ENCODE measurements around the gene MTHFD2. TPM values are rescaled to one million over a fixed set of nuclear protein-coding genes. Genes with fewer than 3 reads are reported as not detected.

The MTHFD2 gene
- total and polyA plus RNA-seq, 2 of the 8 experiments (the other 6 are each of a cell fraction or from before 2014, with no cell fraction given), result 99.5 to 291 TPM

- Histone ChIP-seq H3K79me2 (ENCODE audit: control insufficient read depth in 1 of 2, insufficient read depth in 2 of 2, low read length in 2 of 2) (no peaks in the 10 kb centered on the region), H3K23ac (ENCODE audit: insufficient read length) (no peak overlapping the region), H3K56ac (replicated peaks; ENCODE audit: insufficient read length, low read depth, low read length) (no peak overlapping the region), H2BK15ac (ENCODE audit: low read length) (no peak overlapping the region), H4K20me1 (replicated peaks in 1 of 2; ENCODE audit: control insufficient read depth in 1 of 2, insufficient read depth in 2 of 2, low read length in 2 of 2) (peaks cover 2 to 5% of the 10 kb centered on the region in 2 experiments), H2BK120ac (replicated peaks; ENCODE audit: low read depth, low read length) (no peak overlapping the region), H3K36me3 (ENCODE audit: control insufficient read depth in 2 of 4, insufficient read depth in 4 of 4, low read length in 3 of 4) (peaks cover 0 to 40% (median 18%) of the 10 kb centered on the region in 4 experiments; a peak in 6 of 8 replicates), H3K4me1 (replicated peaks in 1 of 4; ENCODE audit: control insufficient read depth in 3 of 4, insufficient read depth in 4 of 4, low read length in 3 of 4) (no peaks in the 10 kb centered on the region), H3K9ac (replicated peaks in 1 of 4; ENCODE audit: extremely low read depth in 1 of 4, low read depth in 3 of 4, low read length in 3 of 4) (no peak overlapping the region), H2BK5ac (ENCODE audit: low read depth, low read length) (no peak overlapping the region), H4K5ac (ENCODE audit: insufficient read length, low read depth, low read length) (no peak overlapping the region), H3K14ac (ENCODE audit: insufficient read length) (no peak overlapping the region), H3K4me2 (ENCODE audit: insufficient read depth in 1 of 2, low read depth in 2 of 2, low read length in 2 of 2) (no peak overlapping the region), H3K79me1 (ENCODE audit: low read depth, low read length) (no peaks in the 10 kb centered on the region), H2BK12ac (ENCODE audit: low read depth, low read length) (no peak overlapping the region), H4K91ac (replicated peaks; ENCODE audit: insufficient read length, low read length) (no peak overlapping the region), H3K27me3 (replicated peaks in 1 of 4; ENCODE audit: control insufficient read depth in 3 of 4, extremely low read depth in 1 of 4, insufficient read depth in 3 of 4, low read length in 3 of 4) (no peaks in the 10 kb centered on the region), H2BK20ac (ENCODE audit: low read length) (no peak overlapping the region), H4K8ac (ENCODE audit: extremely low read depth, insufficient read depth, low read length) (no peak overlapping the region), H2AFZ (ENCODE audit: low read length) (no peak overlapping the region), H3K4me3 (ENCODE audit: extremely low read depth in 1 of 4, insufficient read depth in 2 of 4, low read depth in 3 of 4, low read length in 4 of 4) (no peak overlapping the region), H3K4ac (replicated peaks; ENCODE audit: insufficient read length, low read depth, low read length) (no peak overlapping the region), H2AK5ac (ENCODE audit: low read depth, low read length) (no peak overlapping the region), H3K9me3 (ENCODE audit: insufficient read depth in 2 of 2, low read depth in 1 of 2, low read length in 1 of 2) (no peaks in the 10 kb centered on the region), H3K27ac (ENCODE audit: low read depth, low read length) (no peak overlapping the region), H3K18ac (ENCODE audit: extremely low read depth, low read length) (no peak overlapping the region), H3K23me2 (ENCODE audit: low read depth, low read length) (no peaks in the 10 kb centered on the region)
- DNase-seq (ENCODE audit: low read depth in 1 of 2, low spot score in 2 of 2), result no peak
- ChIA-PET POLR2A (ENCODE audit: partially characterized antibody) (interaction anchor here (1.4 to 72.1 kb wide), 5 partner anchors 7 to 43 kb away, joined by 4 to 2699 read pairs (median 73); partner anchors contain the start of genes BOLA3, MOB1A and MTHFD2), CTCF (ENCODE audit: partially characterized antibody) (no interaction called here)
- WGBS, 2 experiments (ENCODE audit: extremely low coverage in 1 of 2, insufficient coverage in 1 of 2, insufficient read length in 1 of 2, insufficient replicate concordance in 2 of 2, low coverage in 1 of 2, low lambda C conversion rate in 2 of 2, missing lambda C conversion rate in 1 of 2), result 93% methylated on average over 6 of the region's 6 CpGs; no CpG with 5 or more reads in 1 of the 2 experiments
- FAIRE-seq, result no peak
- TF ChIP-seq YY1 (IDR thresholded peaks at IDR 0.05; ENCODE audit: low read depth, low read length), result no peak
- no peak for TF ChIP-seq BCL11A (IDR thresholded peaks at IDR 0.05; ENCODE audit: low read depth in 2 of 2, low read length in 2 of 2)
- TF ChIP-seq ATF2 (IDR thresholded peaks at IDR 0.05; ENCODE audit: low read length), result no peak
- no peak for TF ChIP-seq HDAC2 (IDR thresholded peaks at IDR 0.05; ENCODE audit: borderline replicate concordance in 1 of 2, low read depth in 2 of 2, low read length in 2 of 2)
- TF ChIP-seq CBX5 (IDR thresholded peaks at IDR 0.05; ENCODE audit: low read depth, low read length), result no peak
- TF ChIP-seq SAP30 (IDR thresholded peaks at IDR 0.05; ENCODE audit: insufficient read depth, insufficient replicate concordance, low read length), result no peak
- TF ChIP-seq RFX5 (IDR thresholded peaks at IDR 0.05; ENCODE audit: borderline replicate concordance, low read depth, low read length), result no peak
- no peak for TF ChIP-seq SIRT6 (IDR thresholded peaks at IDR 0.05; ENCODE audit: low read length)
- TF ChIP-seq SRF (IDR thresholded peaks at IDR 0.05; ENCODE audit: low read depth, low read length), result no peak
- TF ChIP-seq GTF2F1 (IDR thresholded peaks at IDR 0.05; ENCODE audit: borderline replicate concordance, low read depth, low read length), result no peak
- no peak for TF ChIP-seq MAFK (IDR thresholded peaks at IDR 0.05; ENCODE audit: low read depth, low read length)
- TF ChIP-seq SIX5 (IDR thresholded peaks at IDR 0.05; ENCODE audit: low read depth, low read length), result no peak
- no peak for TF ChIP-seq BRCA1 (IDR thresholded peaks at IDR 0.05; ENCODE audit: low read depth, low read length)
Observed at GRCh38 chr2:74221091-74221490, 22.7 kb downstream of the MTHFD2 start.
